NCI-H1417 treated with DMSO at 0.1 percent for 48 hours (cell line): ENCODE measurements around the gene KLHL18.
"Not testable (repeated sequence)": the region's sequence is repeated elsewhere in the genome, so short reads cannot be mapped to it uniquely, and the experiment has no call there.

Experiments used
- DNase-seq: peaks from one replicate; lab custom pipeline; 2025; lab: John Stamatoyannopoulos, UW

KLHL18 gene

GRCh38 chr3:47314056-47314764, 31.5 kb downstream of the KLHL18 start:
- DNase-seq = no peak

- no peak for DNase-seq
Observed at GRCh38 chr3:47315069-47315647, 32.4 kb downstream of the KLHL18 start.

DNA sequence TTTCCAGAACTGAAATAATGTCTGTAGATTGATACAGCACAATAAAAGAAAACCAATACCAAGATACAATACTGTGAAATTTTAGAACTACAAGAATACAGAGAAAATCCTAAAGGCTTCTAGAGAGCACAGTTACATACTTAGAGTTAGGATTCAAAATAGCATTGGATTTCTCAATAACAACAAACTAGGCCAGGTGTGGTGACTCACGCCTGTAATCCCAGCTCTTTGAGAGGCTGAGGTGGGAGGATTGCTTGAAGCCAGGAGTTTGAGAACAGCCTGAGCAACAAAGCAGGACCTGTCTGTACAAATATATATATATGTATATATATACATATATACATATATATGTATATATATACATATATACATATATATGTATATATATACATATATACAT, 33.4 kb downstream of the KLHL18 start:
- not testable (repeated sequence) for DNase-seq

DNA sequence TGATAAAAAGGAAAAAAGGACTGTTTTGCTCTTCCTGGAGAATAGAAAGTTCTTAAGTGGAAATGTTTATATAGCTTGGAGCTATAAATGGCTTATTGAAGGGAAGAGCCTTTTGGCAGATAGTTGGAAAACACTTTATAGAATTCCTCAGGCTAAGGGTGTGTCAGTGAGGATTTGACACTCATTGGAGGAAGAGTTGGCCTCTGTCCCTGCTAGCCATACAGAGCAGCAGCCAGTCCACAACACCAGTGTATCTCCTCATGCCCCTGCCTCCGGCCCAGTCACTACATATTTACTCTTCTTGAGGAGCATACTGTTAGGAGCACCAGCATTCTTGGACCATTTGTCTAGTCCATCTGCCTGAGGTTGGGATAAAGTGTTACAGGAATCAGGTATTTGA, 36.2 kb downstream of the KLHL18 start:
- no peak for DNase-seq

DNA sequence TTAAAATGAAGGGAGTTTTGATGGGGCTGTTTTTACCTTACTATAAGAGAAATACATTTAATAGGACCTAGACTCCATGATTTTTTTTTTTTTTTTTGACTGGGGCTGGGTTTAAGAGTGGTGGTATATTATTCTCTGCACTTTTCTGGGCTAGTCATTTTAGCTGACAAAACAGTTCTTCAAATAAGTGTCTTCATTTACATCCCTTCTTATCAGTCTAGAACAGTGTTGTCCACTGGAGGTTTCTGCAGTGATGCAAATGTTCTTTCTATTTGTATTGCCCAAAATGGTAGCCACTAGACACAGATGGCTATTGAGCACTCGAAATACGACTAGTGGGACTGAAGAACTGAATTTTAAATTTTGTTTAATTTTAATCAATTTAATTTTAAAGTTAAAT, 37.2 kb downstream of the KLHL18 start:
- no peak for DNase-seq

GRCh38 chr3:47323431-47324277, 40.9 kb downstream of the KLHL18 start:
- no peak for DNase-seq

GRCh38 chr3:47324278-47324865, 41.6 kb downstream of the KLHL18 start:
- no peak for DNase-seq

GRCh38 chr3:47333907-47334306, 51.2 kb downstream of the KLHL18 start:
- DNase-seq = no peak

- no peak for DNase-seq
Observed at GRCh38 chr3:47337656-47338055, 54.9 kb downstream of the KLHL18 start.

DNA sequence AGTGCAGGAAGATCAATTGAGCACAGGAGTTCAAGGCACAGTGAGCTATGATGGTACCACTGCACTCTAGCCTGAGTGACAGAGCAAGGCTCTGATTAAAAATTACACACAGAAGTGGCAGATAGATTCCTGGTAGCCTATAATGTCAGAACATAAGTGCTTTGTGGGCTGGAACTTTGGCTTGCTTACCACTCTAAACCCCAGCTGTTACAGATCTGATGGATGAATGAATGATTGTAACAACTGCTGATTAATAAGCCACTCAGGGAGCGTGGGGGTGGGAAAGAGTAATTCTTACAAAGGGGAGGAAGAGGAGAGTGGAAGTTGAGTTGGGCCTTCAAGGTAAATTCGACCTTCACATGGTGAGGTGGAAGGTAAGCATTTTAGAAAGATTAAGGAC, 57.2 kb downstream of the KLHL18 start:
- no peak for DNase-seq

DNA sequence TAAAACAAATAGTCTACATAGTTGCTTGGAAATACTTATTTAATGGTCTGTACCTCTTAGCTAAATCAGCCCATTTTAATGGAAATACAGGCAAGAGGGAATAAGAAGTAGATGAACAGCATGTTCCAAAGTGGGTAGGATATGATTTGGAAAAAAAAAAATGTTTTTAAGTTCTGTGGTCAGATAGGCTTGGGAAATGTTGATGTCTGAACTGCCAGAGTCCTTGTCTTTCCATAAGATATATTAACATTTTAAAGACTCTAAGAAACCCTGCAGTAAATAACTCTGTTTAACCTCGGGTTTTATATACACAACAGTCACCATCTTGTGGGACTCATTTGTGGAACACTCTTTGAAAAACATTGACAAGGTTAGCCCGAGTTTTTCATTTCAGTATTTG, 58.1 kb downstream of the KLHL18 start:
- no peak for DNase-seq

DNA sequence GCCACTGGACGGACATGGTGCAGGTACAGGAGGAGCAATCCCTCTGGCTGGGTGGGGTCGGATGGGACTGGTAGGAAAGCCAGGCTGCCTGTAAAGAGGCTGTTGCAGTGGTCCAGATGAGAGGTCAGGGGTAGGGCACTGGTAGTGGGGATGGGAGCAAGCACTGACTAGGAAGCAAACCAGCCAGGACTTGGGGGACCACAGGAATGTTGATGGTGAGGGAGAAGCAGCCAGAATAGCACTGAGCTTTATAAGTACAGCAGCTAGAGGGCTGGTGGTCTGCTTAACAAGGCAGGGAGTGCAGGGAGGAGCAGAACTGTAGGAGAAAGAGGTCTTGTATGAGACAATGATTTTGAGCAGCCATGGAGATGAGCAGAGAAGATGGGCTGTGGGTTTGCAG, 59.4 kb downstream of the KLHL18 start:
- DNase-seq = no peak

DNA sequence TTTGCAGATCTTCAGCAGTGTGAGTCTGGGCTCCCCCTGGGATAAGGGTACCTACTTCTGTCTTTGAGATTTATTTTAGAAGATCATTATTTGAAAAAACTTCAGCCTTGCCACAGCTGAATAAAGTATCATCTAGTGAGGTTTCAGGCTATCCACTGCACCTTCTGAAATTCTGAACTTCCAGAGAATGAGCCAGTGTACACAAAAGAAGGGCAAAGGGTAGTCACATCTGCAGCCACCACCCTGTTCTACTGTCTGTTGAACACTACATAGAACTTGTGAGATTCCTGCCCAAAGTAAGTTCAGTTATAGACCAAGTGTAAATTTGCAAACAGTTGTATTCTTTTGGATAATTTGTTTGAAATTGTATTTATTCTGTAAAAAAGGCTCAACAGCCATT, 60.1 kb downstream of the KLHL18 start:
- no peak for DNase-seq

- DNase-seq = no peak
Observed at GRCh38 chr3:47343471-47343971, 60.8 kb downstream of the KLHL18 start.

DNA sequence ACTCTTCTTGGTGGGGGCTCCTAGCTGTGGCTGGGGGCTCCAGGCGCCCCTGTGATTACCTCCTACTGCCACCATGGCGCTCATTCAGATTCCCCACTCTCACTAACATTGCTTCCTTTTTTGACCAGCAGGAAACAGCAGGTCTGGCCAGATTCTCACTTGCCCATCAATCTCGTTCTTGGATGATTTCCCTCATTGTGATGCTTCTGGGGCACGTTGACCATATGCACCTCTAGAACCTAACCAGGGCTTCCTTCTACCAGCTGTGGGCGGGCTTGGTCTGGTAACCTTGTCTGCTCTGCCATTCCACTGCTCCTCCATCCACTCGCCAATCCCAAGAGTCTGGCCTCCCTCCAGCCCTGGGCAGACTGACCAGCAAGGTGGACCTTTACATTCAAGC, 62.2 kb downstream of the KLHL18 start:
- no peak for DNase-seq

DNA sequence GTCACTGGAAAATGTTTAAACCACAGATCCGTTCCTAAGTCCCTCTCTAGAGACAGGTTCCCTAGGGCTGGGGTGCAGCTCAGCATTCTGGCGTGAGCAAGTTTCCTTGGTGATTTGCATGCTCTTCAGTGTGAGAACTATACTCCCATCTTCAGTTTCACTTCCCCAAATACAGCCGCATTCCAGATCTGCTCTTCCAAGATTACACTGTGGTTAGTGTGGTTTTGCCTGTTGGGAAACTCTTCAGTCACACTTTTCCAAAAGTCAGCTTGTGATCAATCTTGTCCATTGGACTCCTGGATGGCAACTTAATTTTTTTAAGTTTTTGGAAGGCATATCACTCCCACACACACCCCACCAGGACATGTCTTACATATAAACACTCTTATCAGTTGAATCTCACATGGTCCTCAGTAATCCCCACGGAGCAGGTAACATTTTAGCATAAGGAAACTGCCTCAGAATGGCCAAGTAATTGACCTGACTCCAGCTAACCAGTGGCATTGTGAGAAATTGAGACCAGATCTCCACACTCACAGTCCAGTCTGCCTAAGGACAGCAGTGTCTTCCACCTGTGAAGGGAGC, 64.6 kb downstream of the KLHL18 start:
- no peak for DNase-seq

- no peak for DNase-seq
Observed at GRCh38 chr3:47348411-47349154, 65.8 kb downstream of the KLHL18 start.

DNA sequence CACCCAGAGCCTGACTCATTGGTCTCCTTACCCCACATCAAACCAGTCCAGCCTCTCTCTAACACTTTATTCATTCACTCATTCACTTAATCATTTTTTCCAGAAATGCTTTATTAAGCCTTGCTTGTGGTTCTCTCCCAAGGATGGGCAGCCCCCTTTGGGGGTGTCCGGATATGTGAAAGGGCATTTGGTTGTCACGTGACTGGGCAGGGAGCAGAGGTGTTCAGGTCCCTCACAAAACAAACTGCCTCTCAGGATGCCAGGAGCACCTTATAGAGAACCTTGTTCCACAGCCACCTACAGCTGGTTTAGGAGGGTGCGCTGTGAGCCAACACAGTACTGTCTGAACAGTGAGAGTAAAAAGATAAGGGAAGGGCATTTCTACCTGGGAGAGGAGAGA, 72.3 kb downstream of the KLHL18 start:
- no peak for DNase-seq

DNA sequence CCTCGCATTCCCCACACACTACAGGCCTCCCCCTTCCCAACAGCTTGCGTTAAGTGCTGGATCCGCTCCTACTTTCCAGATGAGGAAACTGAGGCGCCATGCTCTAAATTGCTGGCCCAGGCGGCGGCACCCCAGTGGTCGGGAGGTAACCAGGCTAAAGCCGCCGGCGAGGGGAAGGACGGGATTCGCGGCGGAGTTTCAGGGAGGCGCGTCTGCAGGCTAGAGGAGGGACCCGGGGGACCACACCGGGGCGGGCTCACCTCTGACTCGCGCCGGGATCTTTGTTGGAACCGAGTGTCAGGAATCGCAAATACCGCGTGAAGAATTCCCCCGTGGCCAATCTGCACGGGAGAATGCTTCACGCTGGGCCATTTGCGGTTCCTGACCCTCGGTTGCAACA, 73.5 kb downstream of the KLHL18 start:
- no peak for DNase-seq

DNA sequence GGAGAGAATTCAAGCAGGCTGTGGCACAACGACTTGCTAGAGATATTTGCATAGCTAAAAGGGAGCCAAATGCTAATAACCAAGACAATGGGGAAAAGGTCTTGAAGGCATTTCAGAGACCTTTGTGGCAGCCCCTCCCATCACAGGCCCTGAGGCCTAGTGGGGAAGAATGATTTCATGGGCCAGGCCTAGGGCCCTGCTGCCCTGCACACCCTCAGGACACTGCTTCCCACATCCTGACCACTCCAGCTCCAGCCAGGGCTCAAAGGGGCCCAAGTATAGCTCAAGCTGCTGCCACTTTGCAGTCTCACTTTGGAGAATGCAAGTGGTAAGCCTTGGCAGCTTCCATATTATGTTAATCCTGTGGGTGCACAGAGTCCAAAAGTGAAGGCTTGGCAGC, 76.6 kb downstream of the KLHL18 start:
- DNase-seq = no peak

DNA sequence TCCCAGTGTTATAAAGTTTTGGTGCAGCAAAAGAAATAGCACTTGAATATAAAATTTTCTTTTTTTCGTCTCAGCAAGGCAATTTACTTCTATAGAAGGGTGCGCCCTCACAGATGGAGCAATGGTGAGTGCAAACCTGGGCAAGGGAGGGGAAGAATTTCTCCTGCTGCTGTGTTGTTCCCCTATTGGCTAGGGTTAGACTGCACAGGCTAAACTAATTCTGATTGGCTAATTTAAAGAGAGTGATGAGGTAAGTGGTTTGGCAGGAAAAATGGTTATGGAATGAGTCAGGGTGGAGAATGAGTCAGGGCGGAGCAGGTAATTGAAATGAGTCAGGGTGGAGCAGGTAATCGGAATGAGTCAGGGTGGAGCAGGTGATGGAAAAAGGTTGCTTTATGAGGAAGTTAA, 77.4 kb downstream of the KLHL18 start:
- DNase-seq = not testable (repeated sequence)
